ENCODE data around the gene OTUB1. TPM values are rescaled to one million over a fixed set of nuclear protein-coding genes. Genes with fewer than 3 reads are reported as not detected.

The OTUB1 gene
- total and polyA plus RNA-seq, 2 of the 13 experiments (the other 11 are each of a cell fraction or from before 2014, with no cell fraction given) = 58.8 to 130 TPM

- Histone ChIP-seq H3K27ac (ENCODE audit: extremely low read length, insufficient read depth, low read length) (no peak overlapping the region), H3K4me3 (replicated peaks in 1 of 3; ENCODE audit: insufficient read depth in 1 of 3, low read depth in 2 of 3, low read length in 3 of 3) (no peak overlapping the region; a peak in 1 of 6 replicates), H3K27me3 (ENCODE audit: control insufficient read depth in 1 of 2, insufficient read depth in 2 of 2, low read length in 2 of 2) (peaks cover 0 to 2% of the 10 kb centered on the region in 2 experiments; a peak in 1 of 5 replicates), H3K4me1 (ENCODE audit: insufficient read depth, low read length) (peaks cover 15% of the 10 kb centered on the region), H2AFZ (ENCODE audit: low read length) (no peak overlapping the region), H3K36me3 (replicated peaks in 1 of 2; ENCODE audit: control insufficient read depth in 1 of 2, insufficient read depth in 2 of 2, low read length in 2 of 2) (no peaks in the 10 kb centered on the region), H3K79me2 (ENCODE audit: insufficient read depth, low read length) (no peaks in the 10 kb centered on the region), H3K9ac (ENCODE audit: insufficient read depth, low read depth, low read length) (no peak overlapping the region), H3K9me3 (ENCODE audit: low read length) (no peaks in the 10 kb centered on the region), H4K20me1 (ENCODE audit: insufficient read depth, low read length) (peaks cover 13% of the 10 kb centered on the region; the same call in 1 of the 2 replicates), H3K4me2 (ENCODE audit: low read depth, low read length) (peak overlapping the region; percentile 23; the same call in 1 of the 2 replicates)
- no TSS peak for BruUV-seq (replicated peaks)
- TF ChIP-seq ZNF263 (CRISPR knock-in tag; IDR thresholded peaks at IDR 0.05) (peak; percentile 70), PRMT3 (CRISPR knock-in tag; IDR thresholded peaks at IDR 0.05; ENCODE audit: borderline replicate concordance, low read depth) (no peak), ZHX1 (CRISPR knock-in tag; IDR thresholded peaks at IDR 0.05; ENCODE audit: low read depth) (no peak), BCL6 (CRISPR knock-in tag; IDR thresholded peaks at IDR 0.05) (0 out of 2 replicates have a peak, but pooled peaks have one; percentile 28), ZBTB7B (CRISPR knock-in tag; IDR thresholded peaks at IDR 0.05) (peak; percentile 58; the same call in 1 of the 2 replicates), HNRNPL (IDR thresholded peaks at IDR 0.05; ENCODE audit: low read depth, low read length) (0 out of 2 replicates have a peak, but pooled peaks have one; percentile 42), ZNF605 (CRISPR knock-in tag; IDR thresholded peaks at IDR 0.05) (no peak), PATZ1 (CRISPR knock-in tag; IDR thresholded peaks at IDR 0.05) (0 out of 2 replicates have a peak, but pooled peaks have one; percentile 32), RARA (CRISPR knock-in tag; IDR thresholded peaks at IDR 0.05) (0 out of 2 replicates have a peak, but pooled peaks have one; percentile 24), PAXIP1 (CRISPR knock-in tag; conservative IDR thresholded peaks at IDR 0.05) (0 out of 2 replicates have a peak, but pooled peaks have one; percentile 22), FOXM1 (CRISPR knock-in tag; IDR thresholded peaks at IDR 0.05) (no peak)
- no peak for DNase-seq (ENCODE audit: low spot score)
- intact Hi-C loops (cut with micrococcal nuclease; ENCODE audit: unreplicated experiment) (no loop called here), in situ Hi-C loops (cut with HindIII; ENCODE audit: extremely low pct_ligation_motif_present, low pct_unique_long_range_greater_than_20kb) (no loop called here)
- peak; percentile 17 for ATAC-seq
- CTCF ChIA-PET (ENCODE audit: low intra/inter-chr PET ratio, low total read pairs) = no interaction called here
- FAIRE-seq = no peak
- POLR2A ChIA-PET = interaction anchor here (0.7 to 1.3 kb wide), 3 partner anchors 11 to 211 kb away, joined by 3 to 5 read pairs (median 3); no protein-coding TSS in a partner anchor
- WGBS (ENCODE audit: low lambda C conversion rate) = 27% methylated on average over 12 of the region's 14 CpGs
Measured at GRCh38 chr11:64022125-64022784, 36.0 kb downstream of the OTUB1 start.
